ENCODE data around the gene PLEKHO1. TPM values are rescaled to one million over a fixed set of nuclear protein-coding genes. Genes with fewer than 3 reads are reported as not detected.

The PLEKHO1 gene
- total RNA-seq, 1 experiment from 2014 or later: 27.0 TPM

DNA sequence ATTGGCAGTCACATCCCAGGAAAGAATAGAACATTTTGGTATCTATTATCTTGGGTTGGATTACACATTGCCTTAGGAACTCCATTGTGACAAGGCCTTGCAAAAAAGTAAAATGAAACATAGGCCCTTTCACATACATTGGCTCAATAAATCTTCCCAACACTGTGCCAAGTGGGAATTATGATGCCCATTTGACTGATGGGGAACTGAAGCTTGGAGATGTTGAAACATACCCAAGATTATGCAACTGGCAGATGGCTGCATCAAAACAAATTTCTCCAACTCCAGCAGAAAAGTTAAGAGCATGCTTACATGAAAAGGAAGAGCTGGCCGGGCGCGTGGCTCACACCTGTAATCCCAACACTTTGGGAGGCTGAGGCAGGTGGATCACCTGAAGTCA lies 26.9 kb downstream of the PLEKHO1 start:
- no peak for DNase-seq (ENCODE audit: low spot score)
- Mint-ChIP-seq H3K9me3 (no peaks in the 10 kb centered on the region), H3K27ac (no peak overlapping the region), H3K27me3 (ENCODE audit: low read depth) (no peaks in the 10 kb centered on the region), H3K36me3 (no peaks in the 10 kb centered on the region), H3K4me3 (no peak overlapping the region), H3K4me1 (no peaks in the 10 kb centered on the region)
- no peak for ATAC-seq
- TF ChIP-seq ZMAT4 (CRISPR knock-in tag; IDR thresholded peaks at IDR 0.05) (no peak), JAZF1 (CRISPR knock-in tag; IDR thresholded peaks at IDR 0.05) (no peak), CDX4 (CRISPR knock-in tag; IDR thresholded peaks at IDR 0.05; ENCODE audit: borderline replicate concordance) (no peak), SOX15 (CRISPR knock-in tag; IDR thresholded peaks at IDR 0.05) (no peak), CBFB (CRISPR knock-in tag; IDR thresholded peaks at IDR 0.05; ENCODE audit: low read depth) (no peak), NR3C1 (CRISPR knock-in tag; conservative IDR thresholded peaks at IDR 0.05; ENCODE audit: low read depth) (no peak), JUN (CRISPR knock-in tag; IDR thresholded peaks at IDR 0.05) (no peak), MXD4 (CRISPR knock-in tag; IDR thresholded peaks at IDR 0.05; ENCODE audit: borderline replicate concordance) (no peak), MAX (CRISPR knock-in tag; IDR thresholded peaks at IDR 0.05) (no peak), ZNF423 (CRISPR knock-in tag; IDR thresholded peaks at IDR 0.05) (no peak), FOXK1 (CRISPR knock-in tag; IDR thresholded peaks at IDR 0.05) (no peak), ZNF396 (CRISPR knock-in tag; IDR thresholded peaks at IDR 0.05; ENCODE audit: borderline replicate concordance) (no peak), ESRRA (CRISPR knock-in tag; IDR thresholded peaks at IDR 0.05; ENCODE audit: borderline replicate concordance) (no peak), USF1 (CRISPR knock-in tag; IDR thresholded peaks at IDR 0.05) (no peak), GABPB1 (CRISPR knock-in tag; IDR thresholded peaks at IDR 0.05) (no peak), ZNF219 (CRISPR knock-in tag; IDR thresholded peaks at IDR 0.05; ENCODE audit: borderline replicate concordance) (no peak), ZNF121 (CRISPR knock-in tag; IDR thresholded peaks at IDR 0.05) (no peak), ZNF512 (CRISPR knock-in tag; IDR thresholded peaks at IDR 0.05; ENCODE audit: borderline replicate concordance) (no peak)
- TF ChIP-seq, protein P1, sequence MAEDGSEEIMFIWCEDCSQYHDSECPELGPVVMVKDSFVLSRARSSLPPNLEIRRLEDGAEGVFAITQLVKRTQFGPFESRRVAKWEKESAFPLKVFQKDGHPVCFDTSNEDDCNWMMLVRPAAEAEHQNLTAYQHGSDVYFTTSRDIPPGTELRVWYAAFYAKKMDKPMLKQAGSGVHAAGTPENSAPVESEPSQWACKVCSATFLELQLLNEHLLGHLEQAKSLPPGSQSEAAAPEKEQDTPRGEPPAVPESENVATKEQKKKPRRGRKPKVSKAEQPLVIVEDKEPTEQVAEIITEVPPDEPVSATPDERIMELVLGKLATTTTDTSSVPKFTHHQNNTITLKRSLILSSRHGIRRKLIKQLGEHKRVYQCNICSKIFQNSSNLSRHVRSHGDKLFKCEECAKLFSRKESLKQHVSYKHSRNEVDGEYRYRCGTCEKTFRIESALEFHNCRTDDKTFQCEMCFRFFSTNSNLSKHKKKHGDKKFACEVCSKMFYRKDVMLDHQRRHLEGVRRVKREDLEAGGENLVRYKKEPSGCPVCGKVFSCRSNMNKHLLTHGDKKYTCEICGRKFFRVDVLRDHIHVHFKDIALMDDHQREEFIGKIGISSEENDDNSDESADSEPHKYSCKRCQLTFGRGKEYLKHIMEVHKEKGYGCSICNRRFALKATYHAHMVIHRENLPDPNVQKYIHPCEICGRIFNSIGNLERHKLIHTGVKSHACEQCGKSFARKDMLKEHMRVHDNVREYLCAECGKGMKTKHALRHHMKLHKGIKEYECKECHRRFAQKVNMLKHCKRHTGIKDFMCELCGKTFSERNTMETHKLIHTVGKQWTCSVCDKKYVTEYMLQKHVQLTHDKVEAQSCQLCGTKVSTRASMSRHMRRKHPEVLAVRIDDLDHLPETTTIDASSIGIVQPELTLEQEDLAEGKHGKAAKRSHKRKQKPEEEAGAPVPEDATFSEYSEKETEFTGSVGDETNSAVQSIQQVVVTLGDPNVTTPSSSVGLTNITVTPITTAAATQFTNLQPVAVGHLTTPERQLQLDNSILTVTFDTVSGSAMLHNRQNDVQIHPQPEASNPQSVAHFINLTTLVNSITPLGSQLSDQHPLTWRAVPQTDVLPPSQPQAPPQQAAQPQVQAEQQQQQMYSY (CRISPR knock-in tag; IDR thresholded peaks at IDR 0.05): no peak
- POLR2A ChIA-PET: interaction anchor here (0.6 kb wide), 1 partner anchor 14 kb away, joined by 3 read pairs; no protein-coding TSS in a partner anchor
- CTCF ChIA-PET: interaction anchor here (0.5 to 3.9 kb wide), 2 partner anchors 11 to 154 kb away, joined by 3 to 15 read pairs; no protein-coding TSS in a partner anchor

- DNase-seq (ENCODE audit: low spot score) (no peak), ATAC-seq (no peak)
- no peaks in the 10 kb centered on the region for H3K9me3 Mint-ChIP-seq
- H3K36me3 Mint-ChIP-seq: no peaks in the 10 kb centered on the region
- H3K27me3 Mint-ChIP-seq (ENCODE audit: low read depth): no peaks in the 10 kb centered on the region
- no peak overlapping the region for H3K4me3 Mint-ChIP-seq
- H3K4me1 Mint-ChIP-seq: no peaks in the 10 kb centered on the region
- CTCF ChIA-PET: interaction anchor here (0.7 to 3.9 kb wide), 3 partner anchors 9 to 12 kb away, joined by 3 to 15 read pairs (median 13); no protein-coding TSS in a partner anchor
- POLR2A ChIA-PET: no interaction called here
- no peak overlapping the region for H3K27ac Mint-ChIP-seq
- TF ChIP-seq MLX (CRISPR knock-in tag; IDR thresholded peaks at IDR 0.05): no peak
- TF ChIP-seq ZNF121 (CRISPR knock-in tag; IDR thresholded peaks at IDR 0.05): no peak
- TF ChIP-seq NFATC4 (CRISPR knock-in tag; IDR thresholded peaks at IDR 0.05): no peak
- no peak for TF ChIP-seq ZNF263 (CRISPR knock-in tag; IDR thresholded peaks at IDR 0.05; ENCODE audit: low read depth)
- TF ChIP-seq ZNF671 (CRISPR knock-in tag; IDR thresholded peaks at IDR 0.05): no peak
- no peak for TF ChIP-seq ETV6 (CRISPR knock-in tag; IDR thresholded peaks at IDR 0.05)
- no peak for TF ChIP-seq ZNF317 (CRISPR knock-in tag; IDR thresholded peaks at IDR 0.05; ENCODE audit: borderline replicate concordance, low read depth)
- TF ChIP-seq TEAD1 (CRISPR knock-in tag; IDR thresholded peaks at IDR 0.05): no peak
- TF ChIP-seq ZNF416 (CRISPR knock-in tag; IDR thresholded peaks at IDR 0.05): no peak
- TF ChIP-seq GRHL2 (CRISPR knock-in tag; IDR thresholded peaks at IDR 0.05; ENCODE audit: insufficient replicate concordance, severe bottlenecking): no peak
- TF ChIP-seq FOXK1 (CRISPR knock-in tag; IDR thresholded peaks at IDR 0.05): no peak
Observed at GRCh38 chr1:150178548-150178947, 28.8 kb downstream of the PLEKHO1 start.
